Astrocyte (in vitro differentiated cells and primary cell): ENCODE measurements around the gene CXCR5.

ENCODE experiments used
- CTCF ChIP-seq: IDR thresholded peaks from 2 replicates; pipeline ENCODE4 v1.5.1; 2011; ENCODE audit warnings: low read depth, mild to moderate bottlenecking, inconsistent platforms, low read length, moderate library complexity; ENCODE audit not compliant: insufficient read depth
- EZH2 ChIP-seq: IDR thresholded peaks from 2 replicates; pipeline ENCODE4 v1.6.1; 2012; ENCODE audit warnings: mild to moderate bottlenecking, low read length, inconsistent platforms; ENCODE audit not compliant: insufficient read depth

DNA sequence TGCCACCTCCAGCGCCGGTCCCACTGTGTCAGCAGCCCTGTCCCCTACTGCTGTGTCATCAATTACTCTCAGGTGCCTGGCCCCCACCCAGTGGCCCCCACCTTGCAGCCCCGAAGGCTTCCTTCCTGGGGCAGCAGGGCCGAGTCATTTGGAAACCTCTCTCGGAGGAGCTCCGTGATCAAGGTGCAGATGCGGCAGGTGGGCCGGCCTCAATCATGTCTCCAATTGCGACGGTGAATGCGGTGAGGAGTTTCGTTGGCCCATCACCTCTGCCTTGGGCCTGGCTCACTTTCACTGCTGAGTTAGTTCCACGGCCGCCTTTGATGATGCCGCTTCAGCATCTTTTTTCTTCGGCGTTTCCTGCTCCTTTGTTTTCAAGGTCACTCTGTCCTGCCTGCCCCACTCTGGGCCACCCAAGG is 11.3 kb upstream of the CXCR5 start:
- TF ChIP-seq EZH2 (no peak), CTCF (no peak)
